ENCODE data around the gene NEK5. TPM values are rescaled to one million over a fixed set of nuclear protein-coding genes. Genes with fewer than 3 reads are reported as not detected.

Gene NEK5
- total and polyA plus RNA-seq, 2 donors (not counting 3 experiments of a cell fraction or from before 2014, with no cell fraction given): 0.03 to 0.18 TPM

DNA sequence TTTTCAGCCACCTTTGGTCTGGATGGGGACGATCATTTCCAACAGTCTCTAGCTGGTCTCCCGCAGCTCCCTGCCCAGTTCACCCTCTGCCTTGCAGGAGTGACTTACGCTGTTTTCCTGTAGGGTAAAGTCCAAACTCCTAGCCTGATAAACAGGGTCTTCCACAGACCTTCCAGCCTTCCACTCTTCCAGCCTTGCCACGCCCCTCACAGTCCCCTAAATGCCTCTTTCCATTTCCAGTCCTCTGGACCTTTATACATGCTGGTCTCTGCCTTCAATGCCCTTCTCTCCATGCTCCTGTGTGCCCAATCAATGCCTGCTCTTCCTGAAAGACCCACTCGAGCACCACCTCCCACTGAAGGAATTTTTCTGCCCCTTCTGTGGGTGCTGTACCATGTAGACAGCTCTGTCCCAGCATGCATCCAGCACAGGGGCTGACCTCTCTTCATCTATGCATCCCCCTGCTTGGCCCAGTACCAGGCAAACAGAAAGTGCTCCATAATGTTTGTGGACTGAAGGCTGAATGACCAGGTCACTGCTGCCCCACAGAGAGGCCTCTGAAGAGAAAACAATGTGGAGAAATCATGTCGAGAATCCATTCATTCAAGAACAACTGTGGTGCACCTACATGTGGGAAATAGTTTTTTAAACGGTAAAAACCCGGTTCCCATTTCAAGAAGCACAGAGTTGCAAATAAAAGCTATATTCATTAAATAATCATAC lies 122.2 kb downstream of the NEK5 start:
- H3K9ac ChIP-seq (replicated peaks; ENCODE audit: extremely low read depth, insufficient read depth, low read length): no peak overlapping the region
- no peaks in the 10 kb centered on the region for H3K9me3 ChIP-seq (replicated peaks; ENCODE audit: control insufficient read depth, insufficient read depth, low read length)
- TF ChIP-seq GATA2 (IDR thresholded peaks at IDR 0.05; ENCODE audit: insufficient read depth, insufficient read length, low read depth, low read length) (no peak), MYC (IDR thresholded peaks at IDR 0.05; ENCODE audit: low read depth, low read length) (no peak), JUN (IDR thresholded peaks at IDR 0.05; ENCODE audit: borderline replicate concordance, insufficient read depth, insufficient read length, low read depth) (no peak), FOS (IDR thresholded peaks at IDR 0.05; ENCODE audit: borderline replicate concordance, insufficient read depth, low read length) (no peak), POLR2AphosphoS5 (IDR thresholded peaks at IDR 0.05; ENCODE audit: insufficient read depth, low read depth, low read length) (no peak), POLR2A (IDR thresholded peaks at IDR 0.05; ENCODE audit: low read depth, low read length) (no peak)

DNA sequence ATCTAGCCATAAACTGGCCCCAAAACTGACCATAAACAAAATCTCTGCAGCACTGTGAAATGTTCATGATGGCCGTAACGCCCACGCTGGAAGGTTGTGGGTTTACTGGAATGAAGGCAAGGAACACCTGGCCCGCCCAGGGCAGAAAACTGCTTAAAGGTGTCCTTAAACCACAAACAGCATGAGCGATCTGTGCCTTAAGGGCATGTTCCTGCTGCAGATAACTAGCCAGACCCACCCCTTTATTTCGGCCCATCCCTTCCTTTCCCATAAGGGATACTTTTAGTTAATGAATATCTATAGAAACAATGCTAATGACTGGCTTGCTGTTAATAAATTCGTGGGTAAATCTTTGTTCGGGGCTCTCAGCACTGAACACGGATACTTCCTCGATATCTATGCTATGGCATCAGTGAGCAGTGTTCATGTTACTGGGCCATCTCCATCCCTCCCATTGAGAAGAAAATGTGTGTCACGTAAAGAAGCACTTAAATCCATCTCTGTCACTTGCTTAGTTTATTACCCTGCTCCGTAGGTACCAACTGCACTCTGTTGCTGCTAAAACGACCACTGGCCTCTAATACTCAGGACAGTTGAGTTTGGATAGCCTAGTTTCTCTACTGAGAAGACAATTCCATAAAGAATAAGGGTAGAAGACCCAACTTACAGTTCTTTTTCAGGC lies 122.9 kb downstream of the NEK5 start:
- H3K4me1 ChIP-seq (ENCODE audit: control insufficient read depth, extremely low read depth, insufficient read depth, low read length): peaks cover 3% of the 10 kb centered on the region
- DNase-seq (ENCODE audit: low read depth, low spot score) (no peak), FAIRE-seq (no peak)
- no peak for TF ChIP-seq POLR2A (IDR thresholded peaks at IDR 0.05; ENCODE audit: low read depth, low read length)
- no peak for TF ChIP-seq POLR2AphosphoS5 (IDR thresholded peaks at IDR 0.05; ENCODE audit: insufficient read depth, low read depth, low read length)
- no peak for TF ChIP-seq FOS (IDR thresholded peaks at IDR 0.05; ENCODE audit: borderline replicate concordance, insufficient read depth, low read length)
- TF ChIP-seq GATA2 (IDR thresholded peaks at IDR 0.05; ENCODE audit: insufficient read depth, insufficient read length, low read depth, low read length): no peak
- TF ChIP-seq, protein P1, sequence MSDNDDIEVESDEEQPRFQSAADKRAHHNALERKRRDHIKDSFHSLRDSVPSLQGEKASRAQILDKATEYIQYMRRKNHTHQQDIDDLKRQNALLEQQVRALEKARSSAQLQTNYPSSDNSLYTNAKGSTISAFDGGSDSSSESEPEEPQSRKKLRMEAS (IDR thresholded peaks at IDR 0.05; ENCODE audit: insufficient read depth, insufficient read length): no peak
- no peak for TF ChIP-seq EZH2 (IDR thresholded peaks at IDR 0.05; ENCODE audit: borderline replicate concordance, low read depth, low read length, severe bottlenecking)
- no peak for TF ChIP-seq MYC (IDR thresholded peaks at IDR 0.05; ENCODE audit: low read depth, low read length)
- TF ChIP-seq JUN (IDR thresholded peaks at IDR 0.05; ENCODE audit: borderline replicate concordance, insufficient read depth, insufficient read length, low read depth): no peak
- TF ChIP-seq, protein P2, sequence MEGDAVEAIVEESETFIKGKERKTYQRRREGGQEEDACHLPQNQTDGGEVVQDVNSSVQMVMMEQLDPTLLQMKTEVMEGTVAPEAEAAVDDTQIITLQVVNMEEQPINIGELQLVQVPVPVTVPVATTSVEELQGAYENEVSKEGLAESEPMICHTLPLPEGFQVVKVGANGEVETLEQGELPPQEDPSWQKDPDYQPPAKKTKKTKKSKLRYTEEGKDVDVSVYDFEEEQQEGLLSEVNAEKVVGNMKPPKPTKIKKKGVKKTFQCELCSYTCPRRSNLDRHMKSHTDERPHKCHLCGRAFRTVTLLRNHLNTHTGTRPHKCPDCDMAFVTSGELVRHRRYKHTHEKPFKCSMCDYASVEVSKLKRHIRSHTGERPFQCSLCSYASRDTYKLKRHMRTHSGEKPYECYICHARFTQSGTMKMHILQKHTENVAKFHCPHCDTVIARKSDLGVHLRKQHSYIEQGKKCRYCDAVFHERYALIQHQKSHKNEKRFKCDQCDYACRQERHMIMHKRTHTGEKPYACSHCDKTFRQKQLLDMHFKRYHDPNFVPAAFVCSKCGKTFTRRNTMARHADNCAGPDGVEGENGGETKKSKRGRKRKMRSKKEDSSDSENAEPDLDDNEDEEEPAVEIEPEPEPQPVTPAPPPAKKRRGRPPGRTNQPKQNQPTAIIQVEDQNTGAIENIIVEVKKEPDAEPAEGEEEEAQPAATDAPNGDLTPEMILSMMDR (IDR thresholded peaks at IDR 0.05; ENCODE audit: extremely low read depth in 1 of 2, insufficient read depth in 1 of 2, low read depth in 1 of 2, low read length in 2 of 2): no peak
- no peaks in the 10 kb centered on the region for H3K36me3 ChIP-seq (ENCODE audit: control insufficient read depth in 2 of 2, extremely low read depth in 1 of 2, insufficient read depth in 2 of 2, low read length in 2 of 2)
- no peaks in the 10 kb centered on the region for H3K9me1 ChIP-seq (replicated peaks; ENCODE audit: control insufficient read depth, extremely low read depth, insufficient read depth, low read length)
- H2AFZ ChIP-seq (ENCODE audit: low read depth, low read length): no peak overlapping the region
- intact Hi-C loops (cut with micrococcal nuclease): no loop called here
- peaks cover 10 to 13% of the 10 kb centered on the region in 2 experiments for H3K27me3 ChIP-seq (ENCODE audit: control insufficient read depth in 2 of 2, insufficient read depth in 2 of 2, low read length in 2 of 2)
- H3K27ac ChIP-seq (ENCODE audit: insufficient read depth, low read depth, low read length): no peak overlapping the region
- H4K20me1 ChIP-seq (replicated peaks; ENCODE audit: control insufficient read depth, extremely low read depth, insufficient read depth, low read length): no peaks in the 10 kb centered on the region
- H3K9me3 ChIP-seq (replicated peaks; ENCODE audit: control insufficient read depth, insufficient read depth, low read length): no peaks in the 10 kb centered on the region
- no TSS peak for BruUV-seq (replicated peaks)
- dilution Hi-C loops (cut with MboI; ENCODE audit: extremely low pct_ligation_motif_present, low sequenced_read_pairs): no loop called here
- no peaks in the 10 kb centered on the region for H3K79me2 ChIP-seq (ENCODE audit: control insufficient read depth, insufficient read depth, low read length)
- no peak overlapping the region for H3K9ac ChIP-seq (replicated peaks; ENCODE audit: extremely low read depth, insufficient read depth, low read length)
- H3K4me3 ChIP-seq (replicated peaks in 1 of 3; ENCODE audit: insufficient read depth in 1 of 3, low read depth in 1 of 3, low read length in 3 of 3): no peak overlapping the region
- ChIA-PET CTCF (no interaction called here), POLR2A (no interaction called here)
- H3K4me2 ChIP-seq (ENCODE audit: insufficient read depth, low read length): no peak overlapping the region

More for the DNA sequence above, 122.2 kb downstream of the NEK5 start:
- H3K4me2 ChIP-seq (ENCODE audit: insufficient read depth, low read length): no peak overlapping the region
- DNase-seq (ENCODE audit: low read depth, low spot score) (no peak), FAIRE-seq (no peak)
- ChIA-PET POLR2A (no interaction called here), CTCF (interaction anchor here (2.9 kb wide), 1 partner anchor 121 kb away, joined by 15 read pairs; no protein-coding TSS in a partner anchor)
- H3K36me3 ChIP-seq (ENCODE audit: control insufficient read depth in 2 of 2, extremely low read depth in 1 of 2, insufficient read depth in 2 of 2, low read length in 2 of 2): no peaks in the 10 kb centered on the region
- no peaks in the 10 kb centered on the region for H3K79me2 ChIP-seq (ENCODE audit: control insufficient read depth, insufficient read depth, low read length)
- intact Hi-C loops (cut with micrococcal nuclease): no loop called here
- H3K27me3 ChIP-seq (ENCODE audit: control insufficient read depth in 2 of 2, insufficient read depth in 2 of 2, low read length in 2 of 2): peaks cover 13 to 14% of the 10 kb centered on the region in 2 experiments
- BruUV-seq (replicated peaks): no TSS peak
- H2AFZ ChIP-seq (ENCODE audit: low read depth, low read length): no peak overlapping the region
- no peaks in the 10 kb centered on the region for H3K9me1 ChIP-seq (replicated peaks; ENCODE audit: control insufficient read depth, extremely low read depth, insufficient read depth, low read length)
- dilution Hi-C loops (cut with MboI; ENCODE audit: extremely low pct_ligation_motif_present, low sequenced_read_pairs): no loop called here
- H3K4me1 ChIP-seq (ENCODE audit: control insufficient read depth, extremely low read depth, insufficient read depth, low read length): peaks cover 5% of the 10 kb centered on the region
- no peak overlapping the region for H3K27ac ChIP-seq (ENCODE audit: insufficient read depth, low read depth, low read length)
- no peak overlapping the region for H3K4me3 ChIP-seq (replicated peaks in 1 of 3; ENCODE audit: insufficient read depth in 1 of 3, low read depth in 1 of 3, low read length in 3 of 3)
- no peaks in the 10 kb centered on the region for H4K20me1 ChIP-seq (replicated peaks; ENCODE audit: control insufficient read depth, extremely low read depth, insufficient read depth, low read length)

Data from endothelial cell of umbilical vein (primary cell).